HG02938 (cell line): ENCODE results near the gene STRIT1.

Experiments used
- ATAC-seq: cut with Tn5 transposase; IDR thresholded peaks from one replicate; pipeline ENCODE4 v1.9.1; 2021; ENCODE audit warnings: mild to moderate bottlenecking, moderate library complexity; ENCODE audit not compliant: unreplicated experiment

The STRIT1 gene

DNA sequence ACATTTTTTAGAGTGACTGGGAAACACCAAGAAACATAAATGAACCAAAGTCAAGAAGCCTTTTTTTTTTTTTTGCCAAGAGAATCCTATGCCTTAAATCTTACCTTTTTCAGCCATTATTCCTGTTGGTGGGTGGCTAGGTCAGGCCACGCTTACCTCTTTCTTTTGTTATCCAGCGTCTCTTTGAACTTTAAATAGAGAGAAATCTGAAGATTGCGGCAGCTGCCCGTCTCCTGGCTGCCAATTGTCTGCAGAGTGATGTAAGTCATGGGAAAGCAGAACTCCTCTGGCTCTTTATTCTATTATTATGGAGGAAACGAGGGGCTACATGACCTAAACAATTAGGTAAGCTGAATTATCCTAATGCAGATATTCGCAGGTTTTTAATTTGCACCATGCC, at the start of gene STRIT1:
Gene STRIT1, minus strand, starts transcription at position 168 of the 400 bp plus-strand sequence.
- no peak for ATAC-seq

DNA sequence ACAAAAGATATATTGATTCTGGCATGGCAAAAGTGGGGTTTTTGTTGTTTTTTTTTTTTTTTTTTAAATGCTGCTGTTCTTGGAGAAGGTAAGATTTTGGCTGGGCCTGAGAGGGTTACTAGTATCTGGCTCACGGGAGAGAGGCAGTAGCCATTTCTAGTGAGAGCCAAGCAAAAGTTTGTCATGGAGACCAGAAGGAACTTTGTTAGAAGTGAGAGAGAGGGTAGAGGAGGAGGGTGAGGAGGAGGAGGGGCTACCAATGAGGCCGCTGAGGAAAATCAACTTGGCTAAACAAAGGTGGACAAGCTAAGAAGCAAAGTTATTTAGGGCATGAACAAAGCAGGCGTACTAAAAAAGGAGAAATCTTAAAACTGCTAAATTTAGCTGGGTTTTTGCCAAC, 48.9 kb upstream of the STRIT1 start:
- ATAC-seq, result no peak

DNA sequence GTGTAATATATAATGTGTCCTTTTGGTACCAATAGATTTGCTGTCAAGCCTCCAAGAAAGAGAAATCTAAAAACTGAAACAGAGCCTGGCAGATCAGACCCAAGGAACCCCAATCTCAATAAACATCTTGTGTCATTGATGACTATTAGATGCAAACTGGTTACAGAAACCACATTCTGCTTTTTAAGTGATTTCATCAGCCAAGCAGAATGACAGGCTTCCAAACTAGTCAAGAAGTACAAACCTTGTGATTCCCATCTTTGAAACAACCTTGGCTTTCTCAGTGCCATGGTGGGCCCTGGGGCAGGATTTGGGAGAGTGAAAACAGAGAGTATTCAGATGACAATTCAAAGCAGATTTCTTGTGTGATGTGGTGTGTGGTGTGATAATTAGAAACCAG, 45.6 kb upstream of the STRIT1 start:
- no peak for ATAC-seq

DNA sequence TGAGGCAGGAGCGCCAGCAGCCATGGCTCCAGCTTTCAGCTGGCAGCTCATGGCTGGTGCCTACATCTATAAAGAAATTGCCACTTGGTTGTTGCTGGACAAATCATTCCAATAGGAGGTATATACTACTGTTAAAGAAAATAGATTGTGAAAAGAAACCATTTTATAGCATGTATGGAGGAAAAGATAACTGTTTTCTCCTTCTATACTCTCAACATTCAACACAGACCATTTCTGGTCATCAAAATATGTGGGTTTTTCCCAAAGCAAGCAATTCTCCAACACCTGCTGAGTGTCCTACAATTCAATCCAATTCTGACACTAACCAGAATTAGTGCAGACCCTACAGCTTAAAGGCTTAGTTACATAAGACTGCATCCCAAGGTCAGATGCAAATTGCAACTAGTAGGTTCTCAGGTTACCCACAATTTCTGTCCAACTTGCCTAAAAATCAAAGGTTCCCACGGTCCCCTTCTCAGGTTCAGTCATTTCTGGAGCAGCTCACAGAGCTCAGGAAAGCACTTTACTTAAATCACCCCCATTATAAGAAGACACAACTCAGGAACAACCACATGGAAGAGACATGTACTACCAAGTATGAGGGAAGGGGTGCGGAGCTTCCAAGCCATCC, 42.4 kb upstream of the STRIT1 start:
- ATAC-seq, result peak; percentile 40

DNA sequence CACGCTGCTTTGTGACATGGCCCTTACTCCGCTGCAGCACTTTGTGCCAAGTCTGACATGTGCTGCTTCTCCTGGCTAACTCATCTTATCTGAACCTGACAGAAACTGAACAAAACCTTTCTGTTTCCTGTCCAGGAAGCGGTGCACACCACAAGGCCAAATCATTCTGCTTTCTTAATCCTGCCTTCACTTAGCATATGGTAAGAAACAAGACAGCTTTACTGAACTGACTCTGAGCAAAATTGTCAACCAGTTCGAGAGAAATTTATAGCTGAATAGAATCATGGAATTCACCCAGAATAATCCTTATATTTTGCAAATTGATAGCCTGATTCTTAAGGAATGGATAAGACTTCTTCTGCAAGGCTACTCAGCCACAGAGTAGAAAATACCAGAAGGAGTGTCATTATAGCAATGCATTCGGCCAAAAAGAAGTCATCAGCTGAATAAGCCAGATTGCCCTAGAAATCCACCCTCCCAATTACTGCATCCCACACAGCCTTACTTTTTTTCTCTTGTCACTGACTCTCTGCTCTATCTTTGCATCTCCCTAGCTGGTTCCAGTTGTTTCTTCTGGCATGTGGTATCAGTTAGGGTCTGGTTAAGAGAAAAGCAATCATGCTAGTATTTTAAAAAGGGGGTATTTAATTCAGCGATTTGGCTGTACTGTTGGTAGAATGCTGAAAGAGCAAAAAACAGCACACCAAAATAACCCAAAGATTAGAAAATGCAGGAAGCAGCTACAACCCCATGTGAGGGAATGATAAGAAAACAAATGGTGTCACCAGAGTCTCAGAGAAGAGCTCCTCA, 41.6 kb upstream of the STRIT1 start:
- peak; percentile 92 for ATAC-seq

DNA sequence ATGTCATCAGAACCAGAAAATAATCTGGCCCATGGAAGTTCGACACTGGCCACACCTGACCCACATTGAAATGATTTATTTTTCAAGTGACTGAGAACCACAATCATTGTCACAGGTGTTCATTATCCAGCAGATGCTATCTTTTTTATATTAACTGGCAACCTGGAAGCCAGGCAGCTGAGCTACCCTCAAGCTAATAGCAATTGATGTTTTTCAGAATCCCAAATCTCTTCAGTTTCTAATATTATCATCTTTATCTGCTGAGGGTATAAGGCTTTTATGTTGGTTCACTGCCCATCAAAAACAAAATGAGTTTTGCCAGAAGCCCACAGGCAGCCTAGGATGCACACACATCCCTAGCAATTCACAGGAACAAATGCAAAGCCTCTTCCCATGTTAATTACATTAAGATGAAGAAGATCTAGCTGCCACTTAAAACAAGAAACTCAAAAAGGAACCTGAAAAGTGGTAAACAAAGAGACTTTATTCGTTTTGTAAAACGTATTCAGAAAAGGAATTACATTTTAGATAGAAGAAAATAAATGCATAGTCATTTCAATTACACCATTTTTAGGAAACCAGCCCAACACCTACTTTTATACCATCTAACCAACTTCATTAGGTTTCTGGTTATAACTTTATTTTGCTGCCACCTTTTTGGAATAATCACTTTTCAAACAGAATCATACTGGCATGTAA, 40.9 kb upstream of the STRIT1 start:
- ATAC-seq, result no peak

DNA sequence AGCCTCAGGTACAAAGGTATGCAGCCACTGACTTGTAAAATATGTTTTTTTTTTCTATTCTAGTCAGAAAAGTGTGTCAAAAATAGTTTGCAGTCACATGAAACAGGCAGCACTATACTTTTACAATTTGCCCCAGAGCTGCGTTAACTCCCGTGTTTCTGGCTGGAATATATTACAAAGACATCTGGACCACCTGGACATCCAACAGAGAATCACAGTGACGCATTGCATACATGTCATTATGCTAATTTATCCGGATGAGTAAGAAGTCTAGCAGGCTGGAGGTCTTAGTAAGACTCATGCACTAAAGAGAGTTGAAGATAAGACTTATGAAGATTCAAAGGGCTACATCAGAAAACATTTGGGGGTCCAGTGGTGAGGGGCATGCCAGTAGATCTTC, 39.2 kb upstream of the STRIT1 start:
- no peak for ATAC-seq

DNA sequence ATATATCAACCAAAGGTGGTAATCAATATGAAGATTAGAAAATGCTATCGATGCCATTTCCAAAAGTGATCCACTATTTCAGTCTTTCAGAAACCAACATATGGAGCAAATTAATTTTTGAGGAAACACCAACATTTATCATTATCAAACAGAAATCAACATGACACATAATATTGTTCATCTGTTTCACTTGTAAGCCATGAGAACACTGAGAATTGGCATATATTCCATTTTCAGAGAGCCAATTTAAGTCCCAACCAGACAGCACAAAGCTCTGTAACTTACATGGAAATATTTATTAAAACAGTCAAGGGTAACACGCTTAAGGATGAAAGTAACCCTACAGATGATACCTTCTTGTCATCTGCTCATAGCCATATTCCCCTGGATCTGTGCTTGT, 37.6 kb upstream of the STRIT1 start:
- no peak for ATAC-seq

DNA sequence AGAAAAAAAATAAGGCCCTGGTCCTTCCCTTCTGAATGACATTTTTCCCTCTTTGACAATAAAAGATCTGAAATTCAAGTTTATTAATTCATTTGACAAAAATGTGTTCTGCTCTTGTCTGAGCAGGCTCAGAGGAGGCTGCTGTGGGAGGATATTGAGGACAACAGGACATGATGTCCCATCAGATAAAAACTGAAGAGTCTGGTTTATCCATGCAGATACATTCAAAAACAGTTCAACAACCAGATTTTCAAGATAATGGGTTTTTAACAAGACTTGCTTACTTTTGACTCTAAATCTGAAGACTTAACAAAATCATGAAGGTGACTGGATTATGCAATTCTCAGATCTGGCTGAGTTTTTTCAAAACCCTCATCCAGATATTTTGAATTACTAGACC, 36.9 kb upstream of the STRIT1 start:
- no peak for ATAC-seq

DNA sequence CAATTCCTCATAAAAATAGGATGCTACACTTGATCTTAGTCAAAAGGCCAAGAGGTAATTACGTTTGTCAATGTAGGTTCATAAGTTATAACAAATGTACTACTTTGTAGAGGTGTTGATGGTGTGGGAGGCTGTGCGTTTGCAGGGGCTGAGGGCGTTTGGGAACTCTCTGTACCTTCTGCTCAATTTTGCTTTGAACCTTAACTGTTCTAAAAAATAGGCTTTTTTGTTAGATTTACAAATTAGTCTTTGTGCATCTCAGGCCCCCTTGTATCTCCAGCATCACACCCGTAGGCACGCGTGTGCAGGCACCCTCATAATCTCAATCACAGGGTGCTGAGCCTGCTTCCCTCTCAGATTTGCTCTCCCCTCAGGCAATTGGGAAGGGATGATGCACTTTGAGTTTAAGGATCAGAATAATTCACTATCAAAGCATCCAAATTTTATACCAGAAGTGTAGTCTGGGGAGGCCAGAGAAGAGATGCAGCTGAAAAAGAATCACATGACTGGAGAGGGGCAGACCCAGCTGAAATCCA, 36.1 kb upstream of the STRIT1 start:
- no peak for ATAC-seq

DNA sequence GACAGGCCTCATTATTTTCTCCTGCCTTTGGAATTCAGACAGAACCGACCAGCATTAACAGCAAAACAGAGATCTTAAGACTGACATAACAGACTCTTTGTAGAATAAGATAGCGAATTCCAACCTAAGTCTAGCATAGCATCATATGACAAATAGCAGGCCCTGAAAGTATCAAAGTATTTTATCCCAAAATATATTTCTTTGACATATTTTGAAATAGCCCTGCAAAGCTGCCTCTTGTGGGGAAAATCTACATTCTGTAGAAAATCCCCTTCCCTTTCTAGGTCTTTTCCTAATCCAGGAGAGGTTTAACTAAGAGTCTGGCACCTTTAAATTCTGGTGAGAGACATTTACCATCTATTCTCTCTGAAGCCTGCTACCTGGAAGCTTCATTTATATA, 34.4 kb upstream of the STRIT1 start:
- ATAC-seq, result no peak

DNA sequence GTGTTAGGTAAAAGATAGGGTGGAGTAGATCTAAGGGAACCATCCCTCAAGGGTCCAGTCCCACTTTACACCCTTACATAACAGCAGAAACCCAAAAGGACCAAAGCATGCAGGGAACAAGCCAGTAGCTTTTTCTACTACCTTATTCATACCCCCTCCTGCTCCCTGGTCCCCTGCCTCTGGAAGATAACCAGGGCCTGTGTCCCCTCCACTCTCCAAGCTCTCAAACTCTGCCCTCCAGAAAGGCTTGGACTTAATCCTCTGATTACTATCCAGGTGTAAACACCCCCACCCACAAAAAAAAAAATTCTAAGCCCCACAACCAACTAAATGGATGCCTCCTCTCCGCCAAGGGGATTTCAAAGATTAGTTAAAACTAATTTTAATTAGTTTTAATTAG, 33.9 kb upstream of the STRIT1 start:
- ATAC-seq, result no peak

DNA sequence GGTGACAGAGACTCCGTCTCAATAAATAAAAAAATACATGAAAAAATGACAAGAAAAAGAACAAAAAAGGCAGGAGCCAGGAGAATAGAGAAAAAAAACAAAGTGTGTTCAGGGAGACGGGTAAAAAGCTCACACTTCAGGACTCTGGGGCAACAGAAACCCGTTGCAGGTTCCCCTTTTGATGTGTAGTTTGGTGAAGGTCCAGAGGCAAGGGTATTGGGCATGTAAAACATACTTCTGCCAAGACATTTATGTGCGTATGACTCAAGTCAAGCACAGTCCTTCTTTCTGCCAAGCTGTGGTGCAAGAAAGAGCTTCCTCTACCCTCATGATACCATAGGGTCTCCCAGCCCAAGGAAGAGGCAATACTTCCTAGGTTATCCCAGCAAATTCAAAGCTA, 33.4 kb upstream of the STRIT1 start:
- no peak for ATAC-seq

DNA sequence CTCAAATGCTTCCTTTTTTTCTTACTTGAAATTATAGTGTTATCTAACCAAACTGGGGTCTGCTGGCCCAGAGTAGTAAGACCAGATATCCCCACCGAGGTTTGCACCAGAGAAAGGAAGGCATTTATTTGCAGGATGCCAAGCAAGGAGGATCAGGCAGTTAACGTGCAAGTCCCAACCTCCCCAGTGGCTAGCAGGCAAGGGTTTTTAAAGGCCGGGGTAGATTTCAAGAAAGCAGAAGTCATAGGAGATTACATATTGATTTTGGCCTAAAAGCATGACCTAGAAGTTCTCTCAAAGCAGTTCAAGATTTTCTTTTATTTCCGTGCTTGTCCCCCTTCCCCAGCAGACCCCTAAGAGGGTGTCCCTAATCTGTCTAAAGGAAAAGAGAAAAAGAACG, 32.8 kb upstream of the STRIT1 start:
- ATAC-seq, result no peak

DNA sequence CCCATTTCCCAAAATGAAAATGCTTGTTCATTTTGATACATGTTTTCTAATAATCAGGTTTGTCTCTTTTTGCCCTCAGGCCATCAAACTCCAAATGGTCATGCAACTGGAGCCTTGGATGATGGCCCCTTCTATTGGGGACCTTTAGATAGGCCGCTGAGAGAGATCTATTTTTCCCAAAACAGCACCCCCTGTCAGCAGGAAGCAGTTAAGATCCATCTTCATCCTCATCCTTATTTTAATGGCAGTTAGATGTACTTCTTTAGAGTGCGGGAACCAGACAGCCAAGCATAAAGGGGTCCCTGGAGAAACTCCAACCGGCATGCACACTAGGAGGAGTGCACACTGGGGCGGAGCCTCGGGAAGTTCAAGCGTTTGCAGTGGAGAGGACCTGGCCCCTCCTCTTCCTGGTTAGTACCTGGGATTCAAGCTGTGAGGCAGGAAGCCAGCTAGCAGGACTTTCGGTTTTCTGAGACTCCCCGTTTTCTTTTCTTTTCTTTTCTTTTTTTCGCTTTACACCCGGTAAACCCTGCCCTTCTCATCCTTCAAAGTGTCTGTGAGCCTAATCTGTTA, 31.9 kb upstream of the STRIT1 start:
- ATAC-seq, result no peak

DNA sequence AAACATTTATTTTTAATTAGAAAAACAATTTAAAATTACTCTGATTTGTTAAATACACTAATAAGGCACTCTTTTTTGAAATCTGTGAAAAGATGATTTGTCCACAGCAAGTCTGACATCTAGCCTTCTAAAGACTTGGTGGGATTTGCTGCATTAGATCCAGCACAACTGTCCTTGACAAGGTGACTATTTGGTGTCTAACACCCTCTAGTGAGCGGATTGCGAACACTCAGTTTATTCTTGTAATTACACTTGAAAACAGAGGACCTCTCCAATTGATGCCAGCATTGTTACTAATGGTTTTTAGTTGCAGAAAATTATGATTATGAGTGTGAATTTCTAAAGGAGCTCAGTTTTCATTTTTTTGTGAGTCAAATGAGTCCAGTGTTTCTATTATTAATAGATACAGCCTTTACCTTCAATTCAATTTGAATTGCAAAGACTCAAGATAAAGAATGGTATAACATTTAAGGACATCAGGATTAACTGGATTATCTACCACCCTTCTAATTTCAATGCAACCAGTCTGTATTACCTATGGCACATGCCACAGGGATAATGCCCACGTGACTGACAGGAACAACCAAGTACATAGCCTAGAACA, 29.7 kb upstream of the STRIT1 start:
- peak; percentile 87 for ATAC-seq

DNA sequence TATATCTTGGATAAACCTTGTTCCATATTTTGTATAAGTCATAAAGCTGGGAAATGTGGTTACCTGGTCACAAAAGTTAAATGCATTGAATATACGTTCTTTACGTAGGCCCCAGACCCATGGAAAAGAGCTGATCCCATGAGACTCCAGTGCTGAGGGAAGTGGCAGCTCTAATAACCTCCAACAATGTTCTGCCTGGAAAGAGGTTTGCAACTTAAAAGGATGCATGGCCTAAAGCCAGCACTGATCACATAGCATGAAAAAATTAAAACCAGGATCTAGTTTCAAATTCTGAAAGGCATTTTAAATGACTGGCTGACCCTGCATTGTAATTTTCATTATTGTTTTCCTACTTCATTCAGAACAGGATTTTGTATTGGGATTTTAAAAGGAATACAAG, 27.9 kb upstream of the STRIT1 start:
- ATAC-seq, result no peak

DNA sequence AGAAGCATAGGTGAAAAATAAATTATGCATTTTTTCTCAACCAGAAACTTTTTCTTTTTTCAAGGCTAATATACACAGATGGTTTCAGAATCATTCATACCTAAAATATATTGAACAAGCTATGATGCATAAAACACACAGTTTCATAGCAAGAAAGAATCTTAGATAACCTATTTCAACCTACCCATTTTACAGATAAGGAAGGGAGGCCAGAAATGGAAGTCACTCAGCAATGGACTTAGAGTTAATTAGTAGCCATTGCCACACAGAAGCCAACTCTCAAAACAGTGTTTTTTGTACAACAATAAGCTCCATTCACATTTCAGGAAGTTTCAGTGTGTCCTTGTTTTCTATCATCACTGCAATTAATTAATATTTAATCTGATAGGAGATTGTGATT, 27.5 kb upstream of the STRIT1 start:
- no peak for ATAC-seq

DNA sequence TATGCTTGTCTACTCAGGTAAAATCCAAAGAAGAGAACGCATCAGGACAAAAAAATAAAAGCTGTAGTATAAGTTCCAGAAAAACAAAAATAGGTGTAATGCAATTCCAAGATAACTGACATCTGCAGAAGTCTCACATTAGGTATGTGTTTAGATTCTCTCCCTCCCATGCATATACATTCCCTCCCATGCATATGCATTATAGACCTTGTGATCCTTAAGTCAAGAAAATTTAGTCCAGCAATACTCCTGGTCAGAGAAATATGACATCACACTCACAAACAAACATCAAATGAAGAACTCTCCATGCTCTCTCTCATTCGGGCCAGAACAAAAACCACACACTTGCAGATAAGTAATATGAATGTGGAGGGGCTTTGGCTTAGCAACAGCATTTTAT, 25.3 kb upstream of the STRIT1 start:
- ATAC-seq, result no peak

DNA sequence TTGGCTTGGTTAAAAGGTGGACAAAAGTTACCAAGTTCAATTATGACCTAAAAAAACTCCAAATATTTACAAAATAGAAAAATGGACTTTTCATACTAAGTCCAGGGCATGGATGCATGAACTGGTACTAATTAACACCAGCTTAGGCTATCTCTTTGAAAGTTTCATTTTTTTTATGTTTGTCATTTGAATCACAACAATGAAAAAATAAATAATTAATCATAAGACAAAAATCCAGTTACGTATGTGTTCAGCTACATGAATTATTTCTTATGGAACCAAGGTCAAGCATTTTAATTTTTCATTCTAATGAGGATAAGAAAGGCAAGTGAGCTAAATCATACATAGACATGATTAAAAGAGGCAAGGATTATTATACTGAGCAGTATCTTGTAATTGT, 23.7 kb upstream of the STRIT1 start:
- no peak for ATAC-seq

DNA sequence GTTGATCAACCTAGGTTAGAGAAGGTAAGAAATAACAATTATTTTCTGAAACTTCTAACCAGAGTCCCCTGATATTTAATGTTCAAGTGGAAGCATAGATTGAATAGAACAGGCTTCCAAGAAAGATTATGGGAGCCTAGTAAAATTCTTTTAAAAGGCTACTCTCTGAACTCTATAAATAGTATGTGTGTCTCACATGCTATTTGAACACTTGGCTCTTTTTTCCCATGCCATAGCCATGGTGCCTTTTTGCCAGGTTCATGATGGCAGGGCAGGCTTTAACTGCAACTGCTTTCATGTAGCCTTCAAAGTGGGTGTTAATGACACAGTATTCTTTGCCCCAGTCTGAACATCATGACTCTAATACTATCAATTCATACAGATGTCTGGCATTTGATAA, 22.9 kb upstream of the STRIT1 start:
- no peak for ATAC-seq
